Left forelimb (tissue), 1 donor: ENCODE results near the gene ANKRD55.

Experiments
- DNase-seq: peaks from one replicate; pipeline ENCODE4 v3.0.0-alpha.2; 2018; ENCODE audit warnings: low spot score

Gene ANKRD55

GRCh38 chr5:56077796-56078233 lies 155.3 kb downstream of the ANKRD55 start:
- DNase-seq: no peak

DNA sequence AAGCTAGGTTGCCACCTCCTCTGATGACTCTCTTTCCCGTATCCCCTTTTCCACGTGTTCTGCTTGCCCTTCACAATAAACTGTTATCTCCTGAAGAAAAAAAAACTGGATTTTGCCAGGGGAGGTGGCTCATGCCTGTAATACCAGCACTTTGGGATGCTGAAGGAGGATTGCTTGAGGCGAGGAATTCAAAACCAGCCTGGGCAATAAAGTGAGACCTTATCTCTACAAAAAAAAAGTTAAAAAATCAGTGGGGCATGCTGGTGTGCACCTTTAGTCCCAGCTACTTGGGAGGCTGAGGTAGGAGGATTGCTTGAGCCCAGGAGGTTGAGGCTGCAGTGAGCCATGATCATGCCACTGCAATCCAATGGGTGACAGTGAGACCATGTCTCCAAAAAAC lies 156.6 kb downstream of the ANKRD55 start:
- DNase-seq: no peak

- no peak for DNase-seq
Measured at GRCh38 chr5:56075361-56075760, 157.8 kb downstream of the ANKRD55 start.

- no peak for DNase-seq
Measured at GRCh38 chr5:56072863-56073766, 160.0 kb downstream of the ANKRD55 start.

GRCh38 chr5:56071470-56071869 lies 161.7 kb downstream of the ANKRD55 start:
- no peak for DNase-seq

- no peak for DNase-seq
Measured at GRCh38 chr5:56070851-56071465, 162.2 kb downstream of the ANKRD55 start.

- DNase-seq: no peak
Measured at GRCh38 chr5:56069652-56070226, 163.4 kb downstream of the ANKRD55 start.

GRCh38 chr5:56066931-56067450 lies 166.1 kb downstream of the ANKRD55 start:
- no peak for DNase-seq

GRCh38 chr5:56064984-56065383 lies 168.1 kb downstream of the ANKRD55 start:
- DNase-seq: no peak

DNA sequence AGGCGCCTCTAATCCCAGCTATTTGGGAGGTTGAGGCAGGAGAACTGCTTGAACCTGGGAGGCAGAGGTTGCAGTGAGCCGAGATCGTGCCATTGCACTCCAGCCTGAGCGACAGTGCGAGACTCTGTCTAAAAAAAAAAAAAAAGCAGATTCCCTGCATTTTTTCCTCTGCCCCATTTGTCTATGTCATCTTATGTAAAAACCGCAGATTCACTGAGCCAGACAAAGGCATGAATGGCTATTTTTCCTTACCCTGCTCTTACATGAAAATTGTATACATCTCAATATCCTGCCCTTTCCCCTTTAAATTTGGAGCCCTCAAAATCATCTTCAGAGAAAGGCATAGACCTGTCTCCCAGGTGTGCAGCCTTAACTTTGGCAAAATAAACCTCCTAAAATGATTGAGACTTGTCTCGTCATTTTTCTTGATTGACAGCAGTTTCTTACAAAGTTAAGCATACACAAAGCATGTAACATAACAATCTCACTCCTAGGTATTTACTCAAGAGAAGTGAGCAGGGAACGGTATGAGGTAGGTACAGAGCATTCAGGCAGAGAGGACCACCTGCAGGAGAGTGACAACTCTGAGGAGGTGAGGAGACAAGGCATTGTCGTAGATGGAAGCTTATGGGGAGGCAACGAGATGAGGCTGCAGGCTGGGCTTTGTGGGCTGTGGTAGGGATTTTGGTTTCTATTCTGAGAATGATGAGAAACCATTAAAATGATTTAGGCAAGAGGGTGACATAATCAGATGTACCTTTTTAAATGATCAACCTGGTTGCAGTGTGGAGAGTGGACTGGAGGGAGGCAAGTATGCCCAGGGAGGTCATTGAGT lies 172.6 kb downstream of the ANKRD55 start:
- no peak for DNase-seq

DNA sequence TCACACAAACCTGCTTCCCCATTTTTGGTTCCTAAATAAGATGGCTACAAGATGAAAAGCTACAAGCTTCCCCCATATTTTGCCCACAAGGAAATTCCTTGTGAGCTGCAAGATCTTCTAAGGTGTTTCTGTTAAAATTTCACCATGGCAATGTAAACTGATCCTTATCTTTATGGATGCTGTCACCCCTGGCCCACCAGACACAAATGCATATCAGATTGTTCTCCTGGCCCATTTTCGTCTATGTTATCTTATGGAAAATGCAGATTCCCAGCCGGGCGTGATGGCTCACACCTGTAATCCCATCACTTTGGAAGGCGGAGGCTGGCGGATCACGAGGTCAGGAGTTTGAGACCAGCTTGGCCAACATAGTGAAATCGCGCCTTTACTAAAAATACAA lies 173.3 kb downstream of the ANKRD55 start:
- DNase-seq: no peak

DNA sequence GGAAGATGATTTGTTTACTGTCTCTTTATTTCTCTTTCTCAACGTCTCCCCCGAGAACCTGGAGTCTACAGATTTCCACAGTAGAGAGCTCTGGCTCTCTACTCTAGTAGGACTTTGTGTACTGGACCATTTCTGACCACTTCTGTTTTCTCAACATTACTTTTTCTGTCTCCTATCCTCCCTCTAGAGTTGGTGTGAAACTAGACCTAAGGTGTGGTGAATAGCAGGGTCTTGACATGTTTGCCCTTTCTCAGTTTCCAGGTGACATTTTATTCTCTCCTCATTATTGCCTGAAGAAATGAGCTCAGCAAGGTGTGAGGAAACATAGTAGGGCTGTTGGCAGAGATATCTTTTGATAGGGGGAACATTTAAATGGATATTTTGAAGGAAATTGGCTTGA lies 176.3 kb downstream of the ANKRD55 start:
- no peak for DNase-seq

- DNase-seq: no peak
Measured at GRCh38 chr5:56055859-56056258, 177.3 kb downstream of the ANKRD55 start.

GRCh38 chr5:56055287-56055686 lies 177.8 kb downstream of the ANKRD55 start:
- DNase-seq: no peak

- no peak for DNase-seq
Measured at GRCh38 chr5:56054666-56055065, 178.5 kb downstream of the ANKRD55 start.

- no peak for DNase-seq
Measured at GRCh38 chr5:56053363-56053762, 179.8 kb downstream of the ANKRD55 start.

GRCh38 chr5:56052735-56053134 lies 180.4 kb downstream of the ANKRD55 start:
- DNase-seq: no peak

DNA sequence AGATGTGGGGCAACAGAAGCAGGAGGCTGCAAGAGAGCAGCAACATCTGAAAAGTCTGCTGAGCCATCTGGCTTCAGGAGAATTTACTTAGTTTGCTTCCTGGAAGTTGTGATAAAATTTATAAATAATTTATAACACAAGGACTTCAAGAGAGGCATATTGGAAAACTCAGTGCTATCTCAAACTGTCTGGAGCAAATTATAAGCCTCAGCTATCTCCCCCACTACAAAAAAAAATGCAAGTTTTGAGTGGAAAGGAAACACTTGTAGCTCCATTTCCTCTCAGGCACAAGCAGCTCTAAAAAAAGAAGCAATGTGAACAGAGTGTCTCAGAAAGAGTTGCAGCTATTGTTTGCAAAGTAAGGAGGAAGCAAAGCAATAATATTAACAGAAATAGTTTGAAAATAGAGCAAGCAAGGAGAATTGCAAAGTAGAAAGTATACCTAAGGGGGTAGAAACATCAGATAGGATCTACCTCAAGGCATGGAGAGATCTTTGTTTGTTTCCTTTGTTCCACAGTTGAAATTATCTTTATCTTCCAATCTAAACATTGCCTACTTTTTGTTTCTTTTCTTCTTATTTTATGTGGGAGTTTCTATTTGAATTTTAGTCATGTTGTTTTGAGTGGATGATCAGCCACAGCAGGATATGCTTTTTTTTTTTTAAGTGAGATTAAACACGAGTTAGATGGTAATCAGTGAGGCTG lies 182.4 kb downstream of the ANKRD55 start:
- DNase-seq: no peak
